Panc1 (cell line): Measurements from ENCODE around the gene NPAS2. TPM values are rescaled to one million over a fixed set of nuclear protein-coding genes. Genes with fewer than 3 reads are reported as not detected.

Experiments used
- ATAC-seq: fragments of 200-7000 bp; cut with Tn5 transposase; 2 replicates; pipeline ENCODE4 v1.9.1; 2020; ENCODE audit warnings: mild to moderate bottlenecking, moderate library complexity
- BruUV-seq: library from RNA; stranded (reverse); fragments of 400-500 nt; replicated peaks from 2 replicates; lab custom pipeline; 2021; lab: Mats Ljungman, UMichigan
- CTCF ChIA-PET: fragments of 300-600 bp; sonication (Branson Sonifier 250); formaldehyde crosslinking; loops from one replicate; lab custom pipeline; 2022; ENCODE audit warnings: antibody characterized with exemption; lab: Charles Lee
- POLR2A ChIA-PET: fragments of 300-600 bp; sonication (Branson Sonifier 250); formaldehyde crosslinking; loops from one replicate; lab custom pipeline; 2022; ENCODE audit warnings: antibody characterized with exemption; lab: Charles Lee
- DNase-seq: peaks from one replicate; pipeline ENCODE4 v3.0.0-alpha.2; 2010; ENCODE audit warnings: low read depth, low spot score
- H3K27ac ChIP-seq: 2 replicates; pipeline ENCODE4 v1.5.1; 2011; ENCODE audit warnings: mild to moderate bottlenecking, low read length, inconsistent platforms
- H3K27me3 ChIP-seq: fragments of 200-500 bp; sonication (Bioruptor generic); 2 replicates; pipeline ENCODE4 v1.6.0; 2014; ENCODE audit warnings: low read length, inconsistent platforms; ENCODE audit not compliant: control insufficient read depth, insufficient read depth
- H3K36me3 ChIP-seq: fragments of 200-500 bp; sonication (Bioruptor generic); 2 replicates; pipeline ENCODE4 v1.5.1; 2014; ENCODE audit warnings: inconsistent platforms, mild to moderate bottlenecking, low read length, moderate library complexity; ENCODE audit not compliant: control insufficient read depth, insufficient read depth
- H3K4me1 ChIP-seq: 2 replicates; pipeline ENCODE4 v1.5.1; 2011; ENCODE audit warnings: inconsistent platforms, mild to moderate bottlenecking, low read length, moderate library complexity; ENCODE audit not compliant: control insufficient read depth, insufficient read depth
- H3K4me3 ChIP-seq, 2 experiments: 2 replicates each; pipeline ENCODE4 v1.5.1; 2011 to 2012; ENCODE audit warnings: low read depth in 2 of 2, low read length in 2 of 2, mild to moderate bottlenecking in 2 of 2, inconsistent platforms in 1 of 2, moderate library complexity in 1 of 2
- H3K9me3 ChIP-seq: fragments of 200-500 bp; sonication (Bioruptor generic); 2 replicates; pipeline ENCODE4 v1.5.1; 2014; ENCODE audit warnings: low read depth, mild to moderate bottlenecking, inconsistent platforms, low read length, moderate library complexity; ENCODE audit not compliant: control insufficient read depth, insufficient read depth
- CTCF ChIP-seq: fragments of 450-650 bp; IDR thresholded peaks from 2 replicates; pipeline ENCODE4 v1.5.1; 2017; ENCODE audit warnings: mild to moderate bottlenecking
- POLR2AphosphoS5 ChIP-seq: IDR thresholded peaks from 2 replicates; pipeline ENCODE4 v1.6.1; 2012; ENCODE audit warnings: mild to moderate bottlenecking, low read depth, low read length, moderate library complexity
- REST ChIP-seq, 2 experiments: IDR thresholded peaks; 2 replicates each; pipeline ENCODE4 v1.6.1; 2011 to 2012; ENCODE audit warnings: low read depth in 2 of 2, control low read depth in 1 of 2, low read length in 1 of 2, mild to moderate bottlenecking in 1 of 2, moderate library complexity in 1 of 2; ENCODE audit not compliant: insufficient read depth in 1 of 2
- SIN3A ChIP-seq: IDR thresholded peaks from 2 replicates; pipeline ENCODE4 v1.6.1; 2012; ENCODE audit warnings: low read depth, mild to moderate bottlenecking, low read length, moderate library complexity, borderline replicate concordance; ENCODE audit not compliant: insufficient read depth
- TCF7L2 ChIP-seq: IDR thresholded peaks from 2 replicates; pipeline ENCODE4 v1.6.1; 2011; ENCODE audit warnings: mild to moderate bottlenecking, low read depth, low read length, inconsistent platforms
- in situ Hi-C: cut with HindIII; loops from 2 replicates; pipeline ENCODE4 v1.10.0; 2016; ENCODE audit warnings: low sequenced_read_pairs, low pct_unique_long_range_greater_than_20kb
- intact Hi-C: fragments of 100-400 bp; cut with micrococcal nuclease; formaldehyde crosslinking; loops from one replicate; pipeline ENCODE4 v1.10.0; 2022; ENCODE audit not compliant: unreplicated experiment
- total RNA-seq: library from RNA; stranded (reverse); gene quantifications from one replicate; pipeline ENCODE4 v1.2.1, GENCODE V29; 2021; ENCODE audit not compliant: unreplicated experiment

The NPAS2 gene
- total RNA-seq, 1 experiment from 2014 or later, result 72.8 TPM

- Histone ChIP-seq H3K9me3 (no peaks in the 10 kb centered on the region), H3K4me1 (peaks cover 4% of the 10 kb centered on the region; the same call in 1 of the 2 replicates), H3K27ac (peak overlapping the region; percentile 66), H3K4me3 (no peak overlapping the region), H3K36me3 (peaks cover 58% of the 10 kb centered on the region), H3K27me3 (no peaks in the 10 kb centered on the region)
- intact Hi-C loops, result no loop called here
- in situ Hi-C loops, result no loop called here
- no TSS peak for BruUV-seq
- no peak for DNase-seq
- TF ChIP-seq CTCF (no peak), TCF7L2 (no peak), REST (IDR thresholded peaks at IDR 0.05; ENCODE audit: insufficient read depth in 1 of 2, low read depth in 2 of 2, low read length in 1 of 2) (no peak), POLR2AphosphoS5 (no peak), SIN3A (no peak)
- ATAC-seq, result no peak
- POLR2A ChIA-PET, result no interaction called here
- CTCF ChIA-PET, result interaction anchor here (0.6 to 1.5 kb wide), 3 partner anchors 68 to 168 kb away, joined by 4 to 7 read pairs (median 4); no protein-coding TSS in a partner anchor
Observed at GRCh38 chr2:101037161-101037755, 217.3 kb downstream of the NPAS2 start.

GRCh38 chr2:101038455-101039255 is 218.7 kb downstream of the NPAS2 start:
- DNase-seq, result no peak
- intact Hi-C loops, result no loop called here
- in situ Hi-C loops, result no loop called here
- Histone ChIP-seq H3K4me1 (peaks cover 9% of the 10 kb centered on the region; the same call in 1 of the 2 replicates), H3K9me3 (no peaks in the 10 kb centered on the region), H3K27me3 (no peaks in the 10 kb centered on the region), H3K4me3 (no peak overlapping the region), H3K27ac (peak overlapping the region; percentile 66; the same call in 1 of the 2 replicates), H3K36me3 (peaks cover 60% of the 10 kb centered on the region)
- ATAC-seq, result peak; percentile 57; the same call in 1 of the 2 replicates
- BruUV-seq, result no TSS peak
- POLR2A ChIA-PET, result no interaction called here
- CTCF ChIA-PET, result interaction anchor here (1.4 kb wide), 1 partner anchor 167 kb away, joined by 4 read pairs; no protein-coding TSS in a partner anchor
- TF ChIP-seq TCF7L2, result no peak
- no peak for TF ChIP-seq REST (IDR thresholded peaks at IDR 0.05; ENCODE audit: insufficient read depth in 1 of 2, low read depth in 2 of 2, low read length in 1 of 2)
- TF ChIP-seq POLR2AphosphoS5, result no peak
- TF ChIP-seq SIN3A, result no peak
- TF ChIP-seq CTCF, result no peak; the same call in 1 of the 2 replicates
